Heart right ventricle (tissue), 16 donors: Measurements from ENCODE around the gene ZNRF1. TPM values are rescaled to one million over a fixed set of nuclear protein-coding genes. Genes with fewer than 3 reads are reported as not detected.

Source experiments
- ATAC-seq, 8 donors: fragments of 200-7000 bp; cut with Tn5 transposase; one replicate each; pipeline ENCODE4 v1.9.1; 2020; ENCODE audit warnings: mild to moderate bottlenecking in 8 of 8, moderate library complexity in 8 of 8, moderate number of reproducible peaks in 1 of 8
- DNase-seq, 2 donors: peaks; one replicate each; pipeline ENCODE4 v3.0.0-alpha.2; 2020
- H3K27ac ChIP-seq, 10 donors: fragments of 200-600 bp; sonication (generic) in 2 of 10; one replicate each; pipeline versions ENCODE4 v1.5.0 to v1.8.0; 2020 to 2022; ENCODE audit warnings: mild to moderate bottlenecking in 3 of 10
- H3K27me3 ChIP-seq, 7 donors: fragments of 200-600 bp; one replicate each; pipeline ENCODE4 v1.8.0; 2021 to 2022; ENCODE audit warnings: mild to moderate bottlenecking in 2 of 7
- H3K36me3 ChIP-seq, 9 donors: fragments of 200-600 bp; sonication (generic) in 1 of 9; one replicate each; pipeline versions ENCODE4 v1.5.0 to v1.8.0; 2020 to 2022; ENCODE audit warnings: mild to moderate bottlenecking in 2 of 9
- H3K4me1 ChIP-seq, 9 donors: fragments of 200-600 bp; sonication (generic) in 1 of 9; one replicate each; pipeline versions ENCODE4 v1.5.0 to v1.8.0; 2020 to 2022; ENCODE audit warnings: mild to moderate bottlenecking in 4 of 9
- H3K4me3 ChIP-seq, 10 donors: fragments of 200-600 bp; sonication (generic) in 2 of 10; one replicate each; pipeline versions ENCODE4 v1.5.0 to v1.8.0; 2020 to 2022; ENCODE audit warnings: mild to moderate bottlenecking in 7 of 10, moderate library complexity in 2 of 10
- H3K9me3 ChIP-seq, 11 donors: fragments of 200-600 bp in 10 of 11; sonication (generic) in 2 of 11; one replicate each; pipeline versions ENCODE4 v1.5.0 to v1.8.0; 2013 to 2022; ENCODE audit warnings: mild to moderate bottlenecking in 2 of 11, control low read depth in 1 of 11, moderate library complexity in 1 of 11
- CTCF ChIP-seq, 9 donors: fragments of 200-600 bp; sonication (generic) in 2 of 9; IDR thresholded peaks; one replicate each; pipeline versions ENCODE4 v1.5.0 to v1.8.0; 2021 to 2022; ENCODE audit warnings: antibody characterized with exemption in 9 of 9, mild to moderate bottlenecking in 5 of 9, moderate library complexity in 1 of 9
- WGBS, 2 donors: extraction: QIAGEN DNeasy Blood & Tissue Kit; methylation state at CpG; one replicate each; pipeline ENCODE4 v1.1.7; 2013; ENCODE audit warnings: inconsistent platforms in 1 of 2; 5-methylcytosine and 5-hydroxymethylcytosine counted together
- intact Hi-C, 10 donors: fragments of 100-400 bp; cut with DNase I; formaldehyde crosslinking; loops; one replicate each; pipeline versions ENCODE4 v1.11.1 to v1.14.2; 2022
- polyA plus RNA-seq, 2 donors: library from polyadenylated mRNA; stranded (reverse); fragments of 200-250 nt; gene quantifications; one replicate each; pipeline ENCODE4 v1.2.3, GENCODE V29; 2013
- total RNA-seq, 10 donors: library from RNA; stranded (reverse); fragmentation: NEBNext Ultra II Directional in 3 of 10; extraction: Animal tissue kit (Norgen Biotek cat#: 25700) in 3 of 10; gene quantifications; one replicate each; pipeline versions ENCODE4 v1.2.1 to v1.2.4, GENCODE V29; 2021 to 2023
- donor health status: Arrhythmogenic right ventricular cardiomyopathy.
- donor health status: ischemic (EF 13 %, LVEDD 7.1; RV severe dilation, severe dysfunction).
- donor health status: healthy with polysubstance abuse.
- donor health status: DM: no; HTN: yes; CAD: no.
- donor health status: DM: no; HTN: no; CAD: no.
- donor health status: ischemic (EF 25% LVEDD 6.9; RV normal size, moderate dysfunction).
- donor health status: ischemic (EF 25% LVEDD 5.7; RV mildly dilated, moderate dysfunction).
- donor health status: healthy.
- donor health status: DM: yes; HTN: yes; CAD: no.
- donor health status: Ischemic cardiomyopathy.
- donor health status: ischemic (EF 35%, LVEDD 5.7; RV mildly dilated, moderate dysfunction).
- donor health status: nonischemic (EF 11% LVEDD 7.7; RV severe dilation, severe dysfunction).
- donor health status: DM: yes; HTN: yes; CAD: no.
- donor health status: PGD.
- donor health status: ischemic (EF 29% LVEDD 5.4; RV normal size, mild dysfunction).
- donor health status: nonischemic (EF 23%, LVEDD 6.1; RV moderate dilation, normal function).

ZNRF1 gene
- total and polyA plus RNA-seq, 12 donors: 13.1 to 30.8 (median 20.8) TPM

- Histone ChIP-seq H3K4me1 (peaks cover 20 to 54% (median 33%) of the 10 kb centered on the region in 9 donors), H3K27me3 (no peaks in the 10 kb centered on the region), H3K27ac (peak overlapping the region in 9 of 10 donors; percentile 24 to 89 (median 76)), H3K4me3 (no peak overlapping the region), H3K9me3 (no peaks in the 10 kb centered on the region), H3K36me3 (peaks cover 0 to 35% (median 4%) of the 10 kb centered on the region in 9 donors)
- no peak for TF ChIP-seq CTCF (IDR thresholded peaks at IDR 0.05)
- intact Hi-C loops: no loop called here
- ATAC-seq: peak in 6 of 8 donors; percentile 12 to 34 (median 24)
- no peak for DNase-seq
- WGBS, 2 donors: 72 to 79% methylated on average over 15 of the region's 15 CpGs
These were observed 99.4 kb downstream of the ZNRF1 start for GRCh38 chr16:75097941-75098901.

- Histone ChIP-seq H3K9me3 (no peaks in the 10 kb centered on the region), H3K27ac (peak overlapping the region in 9 of 10 donors; percentile 55 to 89 (median 78)), H3K4me1 (peaks cover 20 to 47% (median 33%) of the 10 kb centered on the region in 9 donors), H3K36me3 (peaks cover 0 to 27% (median 0%) of the 10 kb centered on the region in 9 donors), H3K27me3 (no peaks in the 10 kb centered on the region), H3K4me3 (no peak overlapping the region)
- intact Hi-C loops: no loop called here
- no peak for TF ChIP-seq CTCF (IDR thresholded peaks at IDR 0.05)
- DNase-seq: no peak
- WGBS, 2 donors: 57 to 73% methylated on average over 8 of the region's 8 CpGs
- peak; percentile 17 to 44 (median 24) for ATAC-seq
These were observed 100.3 kb downstream of the ZNRF1 start for GRCh38 chr16:75099075-75099667.

- intact Hi-C loops: loop anchor here in 1 of 10 donors (10.0 kb wide), 1 partner anchor 45 kb away; no protein-coding TSS in a partner anchor
- Histone ChIP-seq H3K4me1 (peaks cover 20 to 55% (median 38%) of the 10 kb centered on the region in 9 donors), H3K4me3 (no peak overlapping the region), H3K36me3 (peaks cover 0 to 19% (median 0%) of the 10 kb centered on the region in 9 donors), H3K27ac (peak overlapping the region in 9 of 10 donors; percentile 55 to 89 (median 78)), H3K9me3 (no peaks in the 10 kb centered on the region), H3K27me3 (no peaks in the 10 kb centered on the region)
- peak in 3 of 9 donors; percentile 28 to 42 (median 32) for TF ChIP-seq CTCF (IDR thresholded peaks at IDR 0.05)
- ATAC-seq: peak; percentile 43 to 86 (median 82)
- WGBS, 2 donors: 54 to 62% methylated on average over 16 of the region's 16 CpGs
- DNase-seq: peak; percentile 55 to 62
These were observed 101.1 kb downstream of the ZNRF1 start for GRCh38 chr16:75099738-75100602.
